Measurements from ENCODE around the gene SFI1.

- TF ChIP-seq CTCF (conservative IDR thresholded peaks at IDR 0.05; ENCODE audit: low read depth, low read length): no peak
- TF ChIP-seq EZH2 (IDR thresholded peaks at IDR 0.05; ENCODE audit: borderline replicate concordance, low read depth, low read length, poor library complexity, severe bottlenecking): no peak
These were observed 1.0 kb downstream of the SFI1 start for GRCh38 chr22:31497148-31497938.
